HuH-7.5 (cell line): ENCODE results near the gene MGME1.
A peak's percentile ranks its signal among the peaks of the same experiment; 100 is the strongest.
"Not testable (repeated sequence)": the region's sequence is repeated elsewhere in the genome, so short reads cannot be mapped to it uniquely, and the experiment has no call there.

ENCODE experiments used
- DNase-seq: peaks from one replicate; pipeline ENCODE4 v3.0.0; 2011; ENCODE audit warnings: low spot score

MGME1 gene

GRCh38 chr20:17960400-17960885 lies 8.4 kb upstream of the MGME1 start:
- not testable (repeated sequence) for DNase-seq

DNA sequence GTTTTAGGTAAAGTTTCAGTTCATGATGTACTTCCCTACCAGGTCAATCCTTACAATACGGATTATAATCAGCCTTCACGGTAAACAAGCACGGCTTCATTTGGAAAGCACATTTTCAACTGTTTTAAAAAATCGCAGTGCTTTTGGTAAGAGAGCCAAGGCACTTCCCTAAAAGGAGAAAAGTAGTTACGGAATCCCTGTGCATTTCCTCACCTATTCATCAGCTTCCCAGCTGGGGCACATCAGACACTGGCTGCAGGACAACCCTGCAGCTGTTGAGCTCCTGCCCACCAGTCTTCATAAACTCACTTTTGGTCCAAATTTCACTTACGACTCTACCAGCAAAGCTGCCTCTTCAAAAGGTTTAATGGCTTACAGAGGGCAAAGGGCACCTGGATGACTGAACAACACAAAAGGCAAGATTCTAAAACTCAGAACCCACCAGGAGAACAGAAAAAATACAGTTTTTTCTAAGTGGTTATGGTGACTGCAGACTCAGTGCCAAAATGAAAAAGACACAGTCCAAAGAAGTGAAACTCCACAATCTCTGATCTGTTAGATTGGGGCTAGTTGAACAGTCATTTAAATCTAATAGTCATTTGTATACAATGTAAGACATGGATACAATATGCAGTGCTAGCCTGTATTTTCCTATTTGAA lies 7.8 kb upstream of the MGME1 start:
- no peak for DNase-seq

DNA sequence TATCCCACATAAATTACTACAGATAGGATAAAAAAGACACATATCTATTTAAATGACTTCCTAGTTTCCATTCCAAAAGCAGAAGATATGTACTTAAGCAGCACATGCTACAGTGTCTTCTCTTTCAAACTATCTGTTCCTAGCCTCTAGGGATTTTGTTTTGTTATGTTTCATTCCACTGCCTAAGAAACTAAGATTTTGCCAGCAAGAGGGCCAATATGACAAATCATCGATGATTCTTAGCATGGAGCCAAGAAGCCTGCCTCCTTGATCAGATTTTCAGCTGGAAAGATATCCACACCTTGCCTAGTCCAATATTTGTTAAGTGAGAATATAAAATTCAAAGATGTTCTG lies 7.3 kb upstream of the MGME1 start:
- DNase-seq, result no peak

- no peak for DNase-seq
Observed at GRCh38 chr20:17963114-17963897, 5.5 kb upstream of the MGME1 start.

GRCh38 chr20:17964073-17964472 lies 4.7 kb upstream of the MGME1 start:
- DNase-seq, result no peak

DNA sequence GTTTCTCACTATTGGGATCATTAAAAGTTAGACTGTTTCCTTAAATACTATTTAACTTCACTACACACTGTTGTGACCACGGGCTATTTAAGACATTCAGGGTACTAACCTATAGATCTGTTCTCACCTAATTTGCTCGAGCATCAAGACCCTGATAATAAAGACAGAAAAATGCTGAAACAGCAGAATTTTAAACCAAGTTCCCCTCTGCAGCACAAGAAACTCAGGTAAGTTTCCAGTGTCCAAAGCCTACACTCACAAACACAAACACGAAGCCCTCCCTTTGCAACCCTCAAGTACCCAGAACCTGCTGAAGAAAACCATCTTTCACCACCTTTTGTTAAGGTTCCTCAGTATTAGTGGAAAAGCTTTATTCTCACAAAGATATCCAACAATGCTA lies 4.2 kb upstream of the MGME1 start:
- DNase-seq, result no peak

DNA sequence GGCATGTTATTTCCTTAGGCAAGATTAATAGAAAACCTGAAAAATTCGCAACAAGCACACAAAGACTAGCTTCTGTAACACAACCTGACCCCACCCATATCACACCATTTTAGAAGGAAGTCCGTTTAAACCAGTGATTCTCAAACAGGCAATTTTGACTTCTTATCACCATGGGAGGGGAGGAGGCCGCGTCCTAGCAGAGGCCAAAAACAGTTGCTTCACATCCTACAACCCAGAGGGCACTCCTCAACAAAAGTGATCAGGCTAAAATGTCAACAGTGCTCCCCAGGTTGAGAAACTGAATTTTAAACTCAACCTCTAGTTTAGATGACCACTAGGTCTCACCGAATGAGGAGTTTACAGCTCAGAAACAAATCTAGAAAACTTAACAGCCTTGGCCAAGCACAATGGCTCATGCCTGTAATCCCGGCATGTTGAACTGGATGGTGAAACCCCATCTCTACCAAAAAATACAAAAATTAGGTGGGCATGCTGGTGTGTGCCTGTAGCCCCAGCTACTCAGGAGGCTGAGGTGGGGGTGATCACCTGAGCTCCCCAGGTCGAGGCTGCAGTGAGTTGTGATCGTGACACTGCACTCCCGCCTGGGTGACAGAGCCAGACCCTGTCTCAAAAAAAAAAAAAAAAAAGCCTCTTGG lies 3.6 kb upstream of the MGME1 start:
- no peak for DNase-seq

- peak; percentile 64 for DNase-seq
Observed at GRCh38 chr20:17966432-17967310, 2.1 kb upstream of the MGME1 start.

- DNase-seq, result peak; percentile 45
Observed at GRCh38 chr20:17967521-17968365, 1.1 kb upstream of the MGME1 start.

DNA sequence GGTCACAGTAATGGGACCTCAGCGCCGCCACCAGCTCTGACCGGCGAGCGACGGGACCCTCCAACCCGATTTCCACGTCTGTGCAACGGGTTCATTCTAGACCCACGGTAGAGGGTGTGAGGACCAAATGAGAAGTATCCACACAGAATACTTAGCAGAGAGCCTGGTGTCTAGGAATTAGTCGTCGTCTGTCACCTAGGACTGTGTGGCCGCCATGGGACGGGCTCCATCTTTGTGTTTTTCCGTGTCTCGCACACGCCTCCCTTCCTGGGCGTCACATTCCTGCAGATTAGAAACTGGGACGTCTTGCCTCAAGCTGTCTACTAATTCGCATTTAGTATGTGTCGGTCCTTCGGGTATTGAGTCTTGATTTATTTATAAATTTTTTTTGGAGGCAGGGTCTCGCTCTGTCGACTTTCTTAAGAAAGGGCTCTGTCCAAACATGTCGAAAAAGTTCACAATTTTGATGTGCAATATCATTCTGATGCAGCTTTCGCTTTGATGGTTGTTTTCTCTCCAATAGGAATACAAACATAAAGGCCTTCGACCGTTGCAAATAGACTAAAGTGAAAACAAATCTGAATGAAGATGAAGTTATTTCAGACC lies 563 bp downstream of the MGME1 start:
- peak; percentile 71 for DNase-seq

GRCh38 chr20:17969884-17970409 lies 1.1 kb downstream of the MGME1 start:
- DNase-seq, result peak; percentile 36

- DNase-seq, result no peak
Observed at GRCh38 chr20:17971300-17972013, 2.6 kb downstream of the MGME1 start.

GRCh38 chr20:17972121-17972520 lies 3.3 kb downstream of the MGME1 start:
- DNase-seq, result no peak

GRCh38 chr20:17976305-17976704 lies 7.5 kb downstream of the MGME1 start:
- no peak for DNase-seq

- no peak for DNase-seq
Observed at GRCh38 chr20:17985388-17986018, 16.7 kb downstream of the MGME1 start.

DNA sequence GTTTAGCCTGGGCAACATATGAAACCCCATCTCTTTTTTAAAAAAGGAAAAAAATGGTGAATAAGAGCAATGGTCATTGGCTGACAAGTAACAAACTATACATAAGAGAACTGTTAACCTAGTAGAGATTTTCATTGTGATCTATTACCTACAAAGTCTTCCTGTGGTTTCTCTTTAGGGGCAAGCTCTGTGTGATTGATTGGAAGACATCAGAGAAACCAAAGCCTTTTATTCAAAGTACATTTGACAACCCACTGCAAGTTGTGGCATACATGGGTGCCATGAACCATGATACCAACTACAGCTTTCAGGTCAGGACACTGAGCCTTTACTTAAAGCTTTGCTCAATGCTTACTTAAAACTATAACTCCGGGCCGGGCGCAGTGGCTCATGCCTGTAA lies 19.2 kb downstream of the MGME1 start:
- no peak for DNase-seq

GRCh38 chr20:17990278-17990972 lies 21.6 kb downstream of the MGME1 start:
- no peak for DNase-seq

DNA sequence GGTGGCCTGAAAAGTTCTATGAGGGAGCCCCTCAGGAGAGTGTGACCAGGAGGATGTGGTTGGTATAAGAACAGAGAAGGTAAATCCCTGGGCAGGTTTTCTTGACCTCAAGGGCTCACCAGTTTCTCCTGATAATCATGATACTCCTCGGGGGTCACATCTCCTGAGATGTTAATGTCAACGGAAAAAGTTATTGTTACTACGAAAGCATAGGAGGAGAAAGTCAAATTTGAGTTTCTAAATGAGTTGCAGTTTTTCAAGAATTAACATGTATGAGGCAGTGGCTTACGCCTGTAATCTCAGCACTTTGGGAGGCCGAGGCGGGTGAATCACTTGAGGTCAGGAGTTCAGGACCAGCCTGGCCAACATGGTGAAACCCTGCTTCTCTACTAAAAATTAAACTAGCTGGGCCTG lies 23.4 kb downstream of the MGME1 start:
- no peak for DNase-seq
